Measurements from ENCODE around the gene QSOX2.

QSOX2 gene

DNA sequence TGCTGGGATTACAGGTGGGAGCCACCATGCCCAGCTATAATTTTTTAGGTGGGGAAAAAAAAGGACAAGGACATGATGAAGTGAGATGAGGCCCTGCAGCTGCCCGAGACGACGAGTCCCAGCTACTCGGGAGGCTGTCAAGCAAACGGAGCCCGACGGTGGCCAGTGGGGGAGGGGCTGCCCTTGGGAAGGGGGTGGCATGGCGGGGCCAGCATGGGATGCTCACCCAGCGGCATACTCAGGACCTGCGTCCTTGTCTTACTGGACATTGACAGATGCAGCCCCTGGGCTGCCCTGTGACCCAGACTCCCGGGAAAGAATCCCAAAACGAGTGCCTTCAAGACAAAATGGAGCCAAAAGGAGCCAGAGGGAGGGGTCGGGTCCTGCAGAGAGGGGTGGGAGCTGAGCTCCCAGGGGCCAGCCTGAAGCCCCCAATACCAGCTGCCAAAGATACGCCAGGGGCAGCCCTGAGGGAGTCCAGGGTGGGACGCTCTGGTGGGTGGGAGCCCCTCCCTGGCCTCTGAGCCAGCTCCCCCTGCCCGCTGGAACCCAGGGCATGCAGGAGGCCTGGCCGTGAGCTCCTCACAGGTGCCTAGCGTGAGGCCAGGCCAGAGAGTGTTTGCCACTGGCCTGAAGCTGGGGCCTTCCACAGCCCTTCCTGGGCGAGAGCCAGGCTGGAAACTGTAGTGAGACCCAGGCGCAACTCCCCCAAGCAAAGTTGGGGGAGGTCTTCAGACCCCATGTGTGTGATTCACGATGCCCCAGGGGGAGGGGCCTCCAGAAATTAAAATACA, 42.5 kb upstream of the QSOX2 start:
- TF ChIP-seq, protein P1, sequence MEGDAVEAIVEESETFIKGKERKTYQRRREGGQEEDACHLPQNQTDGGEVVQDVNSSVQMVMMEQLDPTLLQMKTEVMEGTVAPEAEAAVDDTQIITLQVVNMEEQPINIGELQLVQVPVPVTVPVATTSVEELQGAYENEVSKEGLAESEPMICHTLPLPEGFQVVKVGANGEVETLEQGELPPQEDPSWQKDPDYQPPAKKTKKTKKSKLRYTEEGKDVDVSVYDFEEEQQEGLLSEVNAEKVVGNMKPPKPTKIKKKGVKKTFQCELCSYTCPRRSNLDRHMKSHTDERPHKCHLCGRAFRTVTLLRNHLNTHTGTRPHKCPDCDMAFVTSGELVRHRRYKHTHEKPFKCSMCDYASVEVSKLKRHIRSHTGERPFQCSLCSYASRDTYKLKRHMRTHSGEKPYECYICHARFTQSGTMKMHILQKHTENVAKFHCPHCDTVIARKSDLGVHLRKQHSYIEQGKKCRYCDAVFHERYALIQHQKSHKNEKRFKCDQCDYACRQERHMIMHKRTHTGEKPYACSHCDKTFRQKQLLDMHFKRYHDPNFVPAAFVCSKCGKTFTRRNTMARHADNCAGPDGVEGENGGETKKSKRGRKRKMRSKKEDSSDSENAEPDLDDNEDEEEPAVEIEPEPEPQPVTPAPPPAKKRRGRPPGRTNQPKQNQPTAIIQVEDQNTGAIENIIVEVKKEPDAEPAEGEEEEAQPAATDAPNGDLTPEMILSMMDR (IDR thresholded peaks at IDR 0.05; ENCODE audit: low read depth, low read length): no peak
- Histone ChIP-seq H3K27me3 (ENCODE audit: insufficient read depth, low read depth, severe bottlenecking) (no peaks in the 10 kb centered on the region), H3K36me3 (no peaks in the 10 kb centered on the region), H3K9me3 (ENCODE audit: severe bottlenecking) (no peaks in the 10 kb centered on the region), H3K27ac (no peak overlapping the region), H3K4me3 (ENCODE audit: low read depth, low read length) (no peak overlapping the region)
- no peak for DNase-seq

DNA sequence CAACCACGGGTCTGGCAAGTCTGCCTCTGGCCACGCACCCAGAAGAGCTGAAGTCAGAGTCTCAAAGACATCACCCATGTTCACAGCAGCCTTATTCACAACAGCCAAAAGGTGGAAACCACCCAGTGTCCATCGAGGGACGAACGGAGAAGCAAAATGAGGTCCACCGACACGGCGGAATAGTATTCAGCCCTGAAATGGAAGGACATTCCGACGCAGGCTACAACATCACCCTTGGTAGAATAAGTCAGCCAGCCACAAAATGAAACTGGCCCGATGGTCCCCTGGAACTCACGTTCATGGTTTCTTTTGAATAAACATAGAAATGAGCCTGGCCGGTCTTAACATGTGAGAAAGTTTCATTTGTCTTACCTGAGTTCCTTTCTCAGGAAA, 41.4 kb upstream of the QSOX2 start:
- TF ChIP-seq, protein P1 (IDR thresholded peaks at IDR 0.05; ENCODE audit: low read depth, low read length): no peak
- Histone ChIP-seq H3K9me3 (ENCODE audit: severe bottlenecking) (no peaks in the 10 kb centered on the region), H3K36me3 (no peaks in the 10 kb centered on the region), H3K27ac (no peak overlapping the region), H3K27me3 (ENCODE audit: insufficient read depth, low read depth, severe bottlenecking) (no peaks in the 10 kb centered on the region), H3K4me3 (ENCODE audit: low read depth, low read length) (no peak overlapping the region)
- no peak for DNase-seq

DNA sequence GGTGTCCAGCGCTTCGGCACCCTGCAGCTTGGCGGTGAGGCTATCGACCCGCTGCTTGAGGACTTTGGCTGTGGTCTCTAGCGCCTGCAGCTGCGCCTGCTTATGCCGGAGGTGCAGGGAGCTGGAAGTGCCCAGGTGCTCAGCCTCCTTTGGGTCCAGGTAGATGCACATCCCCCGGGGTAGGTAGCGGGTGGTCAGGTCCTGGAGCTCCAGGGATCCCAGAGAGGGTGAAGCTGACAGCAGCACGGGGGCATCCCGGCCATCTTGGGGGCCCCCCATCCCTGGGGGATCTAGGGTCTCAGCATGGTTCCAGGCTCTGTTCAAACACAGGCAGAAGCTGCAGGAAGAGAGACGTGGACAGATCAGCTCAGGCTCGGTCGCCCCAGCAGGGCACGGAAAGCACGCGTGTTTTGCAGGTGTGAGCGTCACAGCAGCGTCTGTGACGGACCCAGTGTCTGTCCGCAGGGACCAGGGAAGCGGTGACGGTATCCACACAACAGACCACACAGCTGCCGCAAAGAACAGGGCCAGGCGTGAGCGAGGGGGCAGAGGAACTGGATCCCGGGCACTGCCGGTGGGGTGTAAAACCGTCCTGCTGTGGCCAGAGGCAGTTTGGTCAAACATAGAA, 40.9 kb upstream of the QSOX2 start:
- no peak for DNase-seq
- Histone ChIP-seq H3K9me3 (ENCODE audit: severe bottlenecking) (no peaks in the 10 kb centered on the region), H3K27me3 (ENCODE audit: insufficient read depth, low read depth, severe bottlenecking) (no peaks in the 10 kb centered on the region), H3K27ac (no peak overlapping the region), H3K36me3 (no peaks in the 10 kb centered on the region), H3K4me3 (ENCODE audit: low read depth, low read length) (no peak overlapping the region)
- TF ChIP-seq, protein P1 (IDR thresholded peaks at IDR 0.05; ENCODE audit: low read depth, low read length): no peak

DNA sequence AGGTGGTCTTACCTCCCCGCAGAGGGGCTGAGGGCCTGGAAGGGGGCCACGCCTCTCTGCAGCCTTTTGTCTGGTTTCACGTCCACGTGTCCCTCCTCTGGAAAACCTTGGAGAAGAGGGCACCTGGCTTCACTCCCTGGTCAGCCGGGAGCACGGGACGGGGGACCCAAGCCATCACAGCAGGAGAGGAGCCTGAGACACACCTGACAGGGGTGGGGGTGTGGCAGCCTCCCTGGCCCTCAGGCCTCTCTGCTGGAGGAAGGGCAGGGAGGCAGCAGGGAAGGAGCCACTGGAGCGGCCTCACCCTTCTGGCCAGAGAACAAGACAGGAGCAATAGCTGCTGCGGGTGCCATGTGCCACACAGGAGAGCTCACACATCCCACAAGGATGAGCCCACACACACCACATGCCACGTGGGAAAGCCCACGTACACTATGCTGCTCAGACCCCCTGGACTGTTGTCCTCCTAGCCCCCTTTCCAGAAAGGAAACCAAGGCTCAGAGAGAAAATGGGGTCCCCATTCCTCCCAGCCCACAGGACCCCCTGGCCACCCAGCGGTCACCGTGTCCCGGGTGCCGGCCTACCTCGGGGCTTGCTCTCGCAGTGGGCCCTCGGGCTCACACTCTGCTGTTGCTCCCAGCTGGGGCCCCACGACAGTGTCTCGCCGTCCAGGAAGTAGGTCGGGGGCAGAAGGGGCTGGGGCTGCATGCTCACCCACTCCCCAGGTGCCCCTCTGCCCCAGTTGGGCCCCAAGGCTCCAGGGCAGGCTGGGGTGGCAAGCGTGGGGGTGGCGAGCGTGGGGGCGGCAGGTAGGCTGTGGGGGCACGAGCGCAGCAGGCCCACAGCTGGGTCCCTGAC, 40.1 kb upstream of the QSOX2 start:
- H3K27ac ChIP-seq: no peak overlapping the region
- no peaks in the 10 kb centered on the region for H3K36me3 ChIP-seq
- H3K27me3 ChIP-seq (ENCODE audit: insufficient read depth, low read depth, severe bottlenecking): no peaks in the 10 kb centered on the region
- DNase-seq: no peak
- no peak overlapping the region for H3K4me3 ChIP-seq (ENCODE audit: low read depth, low read length)
- no peaks in the 10 kb centered on the region for H3K9me3 ChIP-seq (ENCODE audit: severe bottlenecking)
- TF ChIP-seq, protein P1 (IDR thresholded peaks at IDR 0.05; ENCODE audit: low read depth, low read length): no peak

- H3K27me3 ChIP-seq (ENCODE audit: insufficient read depth, low read depth, severe bottlenecking): no peaks in the 10 kb centered on the region
- TF ChIP-seq, protein P1 (IDR thresholded peaks at IDR 0.05; ENCODE audit: low read depth, low read length): no peak
- no peak overlapping the region for H3K27ac ChIP-seq
- DNase-seq: no peak
- H3K36me3 ChIP-seq: no peaks in the 10 kb centered on the region
- H3K9me3 ChIP-seq (ENCODE audit: severe bottlenecking): no peaks in the 10 kb centered on the region
- no peak overlapping the region for H3K4me3 ChIP-seq (ENCODE audit: low read depth, low read length)
Measured at GRCh38 chr9:136284951-136285350, 39.3 kb upstream of the QSOX2 start.

Data from WERI-Rb-1 (cell line).